Measurements from ENCODE around the gene GLP1R. TPM values are rescaled to one million over a fixed set of nuclear protein-coding genes. Genes with fewer than 3 reads are reported as not detected.

Gene GLP1R
- total RNA-seq, 2 donors from 2014 or later: 0.15 TPM; not detected in 1

GRCh38 chr6:39079197-39080125, 30.9 kb downstream of the GLP1R start:
- H3K27ac ChIP-seq (ENCODE audit: low read depth, low read length): no peak overlapping the region

GRCh38 chr6:39080246-39080875, 31.8 kb downstream of the GLP1R start:
- H3K4me3 ChIP-seq (ENCODE audit: low read length): no peak overlapping the region
- peaks cover 5% of the 10 kb centered on the region for H3K4me1 ChIP-seq (ENCODE audit: control insufficient read depth, insufficient read depth, low read length)
- no peak for TF ChIP-seq CTCF (conservative IDR thresholded peaks at IDR 0.05)
- Mint-ChIP-seq H3K9me3 (no peaks in the 10 kb centered on the region), H3K36me3 (ENCODE audit: low read depth) (no peaks in the 10 kb centered on the region), H3K27me3 (ENCODE audit: insufficient read depth) (peaks cover 69% of the 10 kb centered on the region), H3K27ac (no peak overlapping the region), H3K4me3 (no peak overlapping the region), H3K4me1 (peaks cover 9% of the 10 kb centered on the region)
- H3K9me3 ChIP-seq (ENCODE audit: control insufficient read depth, low read length): no peaks in the 10 kb centered on the region
- H3K27me3 ChIP-seq (ENCODE audit: control insufficient read depth, insufficient read depth, low read length, poor library complexity, severe bottlenecking): peaks cover 30% of the 10 kb centered on the region
- 80 to 89% methylated on average over 1 to 5 of the region's 5 CpGs for WGBS, 2 experiments (ENCODE audit: insufficient coverage in 1 of 2, insufficient read length in 1 of 2)
- DNase-seq: no peak
- no peak overlapping the region for H3K9ac ChIP-seq (ENCODE audit: extremely low read depth, low read length, poor library complexity, severe bottlenecking)
- H3K27ac ChIP-seq (ENCODE audit: low read depth, low read length): no peak overlapping the region
- no peaks in the 10 kb centered on the region for H3K36me3 ChIP-seq (ENCODE audit: control insufficient read depth, insufficient read depth, low read length)

More at GRCh38 chr6:39079197-39080125, 30.9 kb downstream of the GLP1R start:
- TF ChIP-seq CTCF (conservative IDR thresholded peaks at IDR 0.05): no peak
- Histone ChIP-seq H3K4me1 (ENCODE audit: control insufficient read depth, insufficient read depth, low read length) (peaks cover 5% of the 10 kb centered on the region), H3K9me3 (ENCODE audit: control insufficient read depth, low read length) (no peaks in the 10 kb centered on the region), H3K4me3 (ENCODE audit: low read length) (no peak overlapping the region), H3K27me3 (ENCODE audit: control insufficient read depth, insufficient read depth, low read length, poor library complexity, severe bottlenecking) (peaks cover 39% of the 10 kb centered on the region), H3K36me3 (ENCODE audit: control insufficient read depth, insufficient read depth, low read length) (no peaks in the 10 kb centered on the region), H3K9ac (ENCODE audit: extremely low read depth, low read length, poor library complexity, severe bottlenecking) (no peak overlapping the region)
- Mint-ChIP-seq H3K9me3 (no peaks in the 10 kb centered on the region), H3K4me3 (no peak overlapping the region), H3K4me1 (peaks cover 9% of the 10 kb centered on the region), H3K27me3 (ENCODE audit: insufficient read depth) (peaks cover 77% of the 10 kb centered on the region), H3K36me3 (ENCODE audit: low read depth) (no peaks in the 10 kb centered on the region), H3K27ac (no peak overlapping the region)
- 82 to 90% methylated on average over 7 to 8 of the region's 8 CpGs for WGBS, 2 experiments (ENCODE audit: insufficient coverage in 1 of 2, insufficient read length in 1 of 2)
- peak; percentile 22 for DNase-seq

- no peak for TF ChIP-seq CTCF (conservative IDR thresholded peaks at IDR 0.05)
- no peak overlapping the region for H3K4me3 Mint-ChIP-seq
- Histone ChIP-seq H3K9me3 (ENCODE audit: control insufficient read depth, low read length) (no peaks in the 10 kb centered on the region), H3K4me3 (ENCODE audit: low read length) (no peak overlapping the region), H3K4me1 (ENCODE audit: control insufficient read depth, insufficient read depth, low read length) (peaks cover 3% of the 10 kb centered on the region), H3K9ac (ENCODE audit: extremely low read depth, low read length, poor library complexity, severe bottlenecking) (no peak overlapping the region), H3K36me3 (ENCODE audit: control insufficient read depth, insufficient read depth, low read length) (no peaks in the 10 kb centered on the region), H3K27ac (ENCODE audit: low read depth, low read length) (no peak overlapping the region), H3K27me3 (ENCODE audit: control insufficient read depth, insufficient read depth, low read length, poor library complexity, severe bottlenecking) (peaks cover 31% of the 10 kb centered on the region)
- DNase-seq: peak; percentile 39
- H3K27ac Mint-ChIP-seq: no peak overlapping the region
- no peaks in the 10 kb centered on the region for H3K9me3 Mint-ChIP-seq
- 75 to 88% methylated on average over 2 to 8 of the region's 8 CpGs for WGBS, 2 experiments (ENCODE audit: insufficient coverage in 1 of 2, insufficient read length in 1 of 2)
- no peaks in the 10 kb centered on the region for H3K36me3 Mint-ChIP-seq (ENCODE audit: low read depth)
- H3K27me3 Mint-ChIP-seq (ENCODE audit: insufficient read depth): peaks cover 69% of the 10 kb centered on the region
- H3K4me1 Mint-ChIP-seq: peaks cover under 1% of the 10 kb centered on the region
Observed at GRCh38 chr6:39082310-39082709, 33.7 kb downstream of the GLP1R start.

Data from endodermal cell (in vitro differentiated cells).